T-helper 1 cell (primary cell): ENCODE data around the gene MPP3.
A peak's percentile ranks its signal among the peaks of the same experiment; 100 is the strongest.

Experiments used
- DNase-seq, 5 donors: peaks; one replicate each; pipeline ENCODE4 v3.0.0-alpha.2; 2012 to 2020

Gene MPP3

GRCh38 chr17:43769859-43770258, 63.1 kb downstream of the MPP3 start:
- DNase-seq, result no peak

DNA sequence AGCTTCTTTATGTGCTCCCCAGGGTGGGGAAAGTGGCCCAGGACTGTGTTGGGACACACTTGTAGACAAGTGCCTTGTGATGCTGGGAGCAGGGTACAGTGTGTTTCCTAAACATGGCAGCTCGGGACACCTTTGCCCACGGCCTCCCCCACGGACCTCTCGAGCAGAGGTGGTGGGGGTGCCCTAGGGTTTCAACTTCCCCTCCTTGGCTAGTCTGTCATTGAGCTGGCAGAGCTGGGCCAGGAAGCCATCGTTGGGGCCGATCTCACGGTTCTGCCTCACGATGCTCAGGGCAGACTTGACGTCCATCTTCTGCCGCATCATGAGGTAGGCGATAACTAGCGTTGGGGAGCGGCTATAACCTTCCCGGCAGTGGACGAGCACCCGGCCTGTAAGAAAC, 63.5 kb downstream of the MPP3 start:
- DNase-seq, result no peak

- DNase-seq, result no peak
Observed at GRCh38 chr17:43768943-43769342, 64.0 kb downstream of the MPP3 start.

- no peak for DNase-seq
Observed at GRCh38 chr17:43768382-43768781, 64.6 kb downstream of the MPP3 start.

- DNase-seq, result no peak
Observed at GRCh38 chr17:43767713-43768059, 65.3 kb downstream of the MPP3 start.

DNA sequence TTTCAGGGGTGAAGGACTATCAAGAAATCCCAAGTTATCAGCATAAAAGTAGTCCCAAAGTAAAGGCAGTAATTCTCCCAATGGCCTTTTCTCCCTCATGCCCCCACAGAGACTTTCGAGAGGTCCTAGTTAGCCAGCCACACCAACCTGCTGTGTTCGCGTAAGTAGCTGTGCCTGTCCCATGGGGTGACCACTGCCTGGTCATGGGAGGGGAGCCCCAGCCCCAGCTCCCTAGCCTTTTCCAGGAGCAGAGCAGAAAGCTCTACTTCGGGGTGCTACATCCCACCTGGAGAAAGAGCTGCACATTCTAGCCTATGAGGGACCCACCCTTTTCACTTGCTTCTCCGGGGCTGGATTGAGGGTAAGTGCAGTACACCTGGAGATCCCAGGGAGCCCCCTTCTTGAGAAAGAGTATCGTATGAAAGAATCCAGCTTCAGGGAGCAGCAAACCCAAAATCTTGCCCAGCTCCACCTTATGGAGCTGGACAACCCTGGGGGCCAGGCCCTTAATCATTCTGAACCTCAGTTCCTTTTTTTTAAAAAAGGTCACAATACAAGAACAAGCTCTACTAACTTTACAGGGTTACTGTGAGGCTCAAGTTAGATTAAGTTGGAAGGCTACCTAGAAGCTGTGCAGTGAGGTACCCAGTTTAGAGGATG, 65.8 kb downstream of the MPP3 start:
- no peak for DNase-seq

DNA sequence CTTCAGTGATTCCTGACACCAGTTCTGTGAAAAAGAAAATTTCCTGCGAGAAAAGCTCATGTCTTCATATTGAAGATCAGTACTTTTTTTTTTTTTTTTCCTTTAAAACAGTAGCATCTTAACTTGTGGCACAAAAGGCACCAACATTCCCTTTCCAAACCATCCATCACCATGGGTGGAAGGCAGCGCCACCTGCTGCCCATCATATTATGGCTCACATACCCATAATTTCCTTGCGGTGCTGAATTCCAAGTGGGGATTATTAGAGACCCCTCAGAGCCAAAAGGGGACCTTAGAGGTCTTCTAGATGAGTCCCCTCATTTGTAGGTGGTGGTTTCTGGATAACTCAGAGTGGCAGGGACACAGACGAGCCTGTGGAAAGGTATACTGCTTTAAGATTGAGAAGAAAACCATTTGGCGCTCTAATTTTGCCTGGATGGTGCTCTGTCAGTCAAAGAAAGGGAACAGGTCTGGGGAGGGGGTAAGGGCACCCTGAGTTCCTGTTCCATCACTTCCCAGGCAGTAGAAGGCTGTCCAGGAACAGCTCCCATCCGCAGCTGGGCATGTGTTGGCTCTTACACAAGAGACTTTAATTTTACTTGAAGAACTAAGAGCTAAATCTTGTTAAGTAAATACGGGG, 66.4 kb downstream of the MPP3 start:
- DNase-seq, result peak in 3 of 5 donors; percentile 15 to 43 (median 29)

GRCh38 chr17:43760254-43760852, 72.6 kb downstream of the MPP3 start:
- DNase-seq, result peak; percentile 64 to 85 (median 81)

GRCh38 chr17:43759836-43760235, 73.1 kb downstream of the MPP3 start:
- no peak for DNase-seq

DNA sequence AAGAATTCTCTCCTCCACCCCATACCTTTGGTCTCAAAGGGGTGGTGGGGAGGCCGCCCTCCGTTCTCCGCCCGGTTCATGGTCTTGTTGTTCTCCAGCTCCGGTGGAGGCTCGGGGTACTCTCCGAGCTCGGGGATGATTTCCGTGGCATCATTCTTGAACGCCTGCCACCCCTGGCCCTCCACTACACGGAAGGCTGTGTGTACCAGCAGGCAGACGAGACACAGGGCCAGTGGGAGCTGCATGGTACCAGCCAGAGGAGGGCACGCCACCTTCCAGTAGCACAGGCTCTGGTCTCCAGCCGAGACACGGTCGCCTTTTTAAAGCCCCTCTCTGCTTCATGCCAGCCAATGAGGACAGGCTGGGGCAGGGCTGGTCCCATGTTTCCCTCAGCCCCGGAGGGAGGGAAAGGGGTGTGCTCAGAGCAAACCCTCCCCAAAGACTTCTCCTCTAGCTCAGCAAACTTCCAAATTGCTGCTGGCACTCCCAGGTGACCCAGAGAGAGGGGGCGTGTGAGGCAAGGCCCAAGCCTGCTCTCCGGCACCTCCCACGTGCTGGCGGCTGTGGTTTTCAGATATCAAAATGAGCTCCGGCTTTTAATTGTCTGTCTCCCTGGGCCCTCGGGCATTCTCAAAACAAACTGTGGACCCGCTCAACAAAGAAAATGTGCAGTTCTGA, 74.3 kb downstream of the MPP3 start, which contains the start of gene SOST:
TSS of gene SOST (minus strand) at position 295 of the 678 bp plus-strand sequence. CDS start at position 245, 50 bp downstream.
- no peak for DNase-seq

DNA sequence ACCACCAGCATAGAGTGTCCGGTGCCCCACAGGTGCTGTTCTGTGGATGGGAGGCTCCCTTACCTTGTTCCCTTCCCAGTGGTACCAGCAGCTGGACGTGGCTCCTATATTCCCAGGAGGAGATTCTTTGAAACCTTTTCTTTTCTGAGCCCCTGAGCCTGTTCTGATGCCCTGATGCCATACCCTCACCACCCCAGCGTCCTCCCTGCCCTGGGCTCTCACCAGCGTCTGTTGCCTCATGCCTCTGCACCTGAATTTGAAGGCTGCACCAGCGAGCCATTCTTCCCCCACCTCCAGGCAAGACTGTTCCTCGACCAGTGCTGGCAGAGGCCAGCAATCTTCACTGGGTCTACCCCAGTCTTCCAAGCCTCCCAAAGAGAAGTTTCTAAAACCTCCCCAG, 74.9 kb downstream of the MPP3 start:
- DNase-seq, result no peak

DNA sequence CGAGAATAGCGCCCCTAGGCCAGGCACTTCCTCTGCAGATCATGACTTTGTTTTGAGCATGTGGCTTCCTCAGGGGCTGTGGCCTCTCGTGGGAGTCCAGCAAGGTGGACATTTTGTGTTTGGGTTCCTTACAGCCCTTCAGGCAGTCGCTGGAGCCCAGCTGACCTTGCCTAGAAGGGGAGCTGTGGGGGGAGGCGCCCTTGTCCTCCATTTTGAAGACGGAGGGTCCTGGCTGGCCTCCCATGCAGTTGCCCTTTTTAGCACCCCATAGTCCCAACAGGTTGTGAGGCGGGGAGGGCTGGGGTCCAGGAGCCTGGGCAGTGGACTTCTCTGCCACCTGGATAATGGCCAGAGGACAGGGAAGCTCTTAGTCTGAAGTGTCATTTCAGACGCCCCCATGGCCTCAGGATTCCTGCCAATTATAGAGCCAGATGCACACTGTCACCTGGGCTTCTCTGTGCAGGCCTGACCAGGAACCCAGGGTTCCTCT, 75.7 kb downstream of the MPP3 start:
- DNase-seq, result no peak

GRCh38 chr17:43756201-43756600, 76.7 kb downstream of the MPP3 start:
- DNase-seq, result no peak

DNA sequence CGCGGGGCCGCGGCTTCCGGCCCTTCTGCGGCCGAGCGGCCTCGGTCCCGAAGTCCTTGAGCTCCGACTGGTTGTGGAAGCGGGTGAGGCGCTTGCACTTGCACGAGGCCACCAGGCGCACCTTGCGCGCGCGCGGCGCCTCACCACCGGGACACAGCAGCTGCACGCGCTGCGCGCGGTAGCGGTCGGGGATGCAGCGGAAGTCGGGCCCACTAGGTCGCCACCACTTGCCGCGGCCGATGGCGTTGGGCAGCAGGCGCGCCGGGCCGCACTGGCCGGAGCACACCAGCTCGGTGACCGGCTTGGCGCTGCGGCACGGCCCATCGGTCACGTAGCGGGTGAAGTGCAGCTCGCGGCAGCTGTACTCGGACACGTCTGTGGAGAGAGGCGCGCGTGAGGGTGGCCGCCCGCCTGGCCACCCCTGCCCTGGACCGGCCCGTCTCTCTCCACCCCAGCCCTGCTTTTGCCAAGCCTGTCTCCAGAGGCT, 77.5 kb downstream of the MPP3 start:
- peak in 1 of 5 donors; percentile 22 for DNase-seq

DNA sequence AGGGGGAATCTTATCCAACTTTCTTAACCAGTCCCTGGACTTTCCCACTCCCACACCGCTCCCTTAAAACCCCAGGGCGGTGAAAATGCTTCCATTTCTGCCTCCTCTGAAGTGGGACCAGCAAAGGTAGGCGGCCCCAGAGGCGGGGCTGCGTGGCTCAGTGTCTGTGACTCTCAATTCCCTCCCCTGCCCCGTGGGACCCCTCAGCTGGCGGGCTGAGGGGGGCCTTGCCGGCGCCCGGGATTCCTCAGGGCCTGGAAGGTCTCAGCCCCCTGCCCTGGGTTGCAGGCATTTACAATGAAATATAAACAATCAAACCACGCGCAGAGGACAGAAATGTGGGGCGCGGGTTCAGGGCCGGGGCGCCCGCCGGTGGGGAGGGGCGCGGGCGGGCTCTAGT, 78.0 kb downstream of the MPP3 start:
- DNase-seq, result no peak

DNA sequence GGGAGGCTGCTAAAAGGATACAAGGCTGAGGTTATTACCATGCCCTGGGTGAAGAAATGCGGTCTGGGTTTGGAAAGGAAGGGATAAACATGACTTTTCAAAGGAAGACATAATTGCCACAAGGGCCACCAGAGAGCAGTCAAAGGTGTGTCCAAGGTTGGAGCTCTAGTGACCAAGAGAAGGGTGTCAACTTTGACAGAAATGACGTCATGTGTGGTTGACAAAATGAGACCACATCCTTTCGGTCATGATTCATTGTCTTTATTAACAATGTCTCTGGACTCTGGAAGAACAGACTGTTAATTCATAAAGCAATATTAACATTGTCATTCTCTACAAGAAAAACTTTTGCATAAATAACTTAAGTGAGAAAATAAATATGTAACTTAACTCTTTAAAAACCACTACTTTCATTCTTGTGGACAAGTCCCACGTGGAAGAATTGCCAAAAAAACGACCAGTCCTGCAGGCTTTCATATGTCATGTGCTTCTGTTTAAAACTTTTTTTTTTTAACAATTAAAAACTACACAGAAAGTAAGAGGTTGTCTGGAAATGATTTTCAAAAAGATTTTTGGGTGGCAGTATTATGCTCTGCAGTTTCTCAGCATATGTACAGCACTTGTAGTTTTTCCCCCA, 79.3 kb downstream of the MPP3 start:
- peak in 1 of 5 donors; percentile 19 for DNase-seq
